ENCODE data around the gene SMOC2. TPM values are rescaled to one million over a fixed set of nuclear protein-coding genes. Genes with fewer than 3 reads are reported as not detected.

The SMOC2 gene
- total and polyA plus RNA-seq, 2 donors (not counting 1 experiment from before 2014, with no cell fraction given) = 0.37 TPM; not detected in 1

DNA sequence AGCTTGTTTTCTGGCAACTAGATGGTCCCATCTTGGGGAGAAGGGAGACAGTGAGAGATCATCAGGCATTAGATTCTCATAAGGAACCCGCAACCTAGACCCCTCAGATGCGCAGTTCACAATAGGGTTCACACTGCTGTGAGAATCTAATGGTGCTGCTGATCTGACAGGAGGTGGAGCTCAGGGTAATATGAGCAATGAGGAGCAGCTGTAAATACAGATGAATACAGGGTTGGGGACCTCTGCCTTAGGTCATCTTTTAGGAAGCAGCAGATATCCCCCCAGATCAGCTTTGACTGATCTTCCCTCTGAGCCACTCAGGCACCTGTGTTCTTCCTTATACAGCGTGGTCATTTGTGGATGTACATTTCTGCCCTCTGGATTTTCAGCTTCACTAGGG is 63.4 kb downstream of the SMOC2 start:
- WGBS (ENCODE audit: insufficient coverage) = 92% methylated on average over 2 of the region's 3 CpGs
- H3K9ac ChIP-seq (ENCODE audit: low read length) = no peak overlapping the region
- H3K4me1 ChIP-seq (ENCODE audit: control insufficient read depth in 2 of 2, insufficient read depth in 2 of 2, low read length in 2 of 2) = no peaks in the 10 kb centered on the region
- TF ChIP-seq, protein P1, sequence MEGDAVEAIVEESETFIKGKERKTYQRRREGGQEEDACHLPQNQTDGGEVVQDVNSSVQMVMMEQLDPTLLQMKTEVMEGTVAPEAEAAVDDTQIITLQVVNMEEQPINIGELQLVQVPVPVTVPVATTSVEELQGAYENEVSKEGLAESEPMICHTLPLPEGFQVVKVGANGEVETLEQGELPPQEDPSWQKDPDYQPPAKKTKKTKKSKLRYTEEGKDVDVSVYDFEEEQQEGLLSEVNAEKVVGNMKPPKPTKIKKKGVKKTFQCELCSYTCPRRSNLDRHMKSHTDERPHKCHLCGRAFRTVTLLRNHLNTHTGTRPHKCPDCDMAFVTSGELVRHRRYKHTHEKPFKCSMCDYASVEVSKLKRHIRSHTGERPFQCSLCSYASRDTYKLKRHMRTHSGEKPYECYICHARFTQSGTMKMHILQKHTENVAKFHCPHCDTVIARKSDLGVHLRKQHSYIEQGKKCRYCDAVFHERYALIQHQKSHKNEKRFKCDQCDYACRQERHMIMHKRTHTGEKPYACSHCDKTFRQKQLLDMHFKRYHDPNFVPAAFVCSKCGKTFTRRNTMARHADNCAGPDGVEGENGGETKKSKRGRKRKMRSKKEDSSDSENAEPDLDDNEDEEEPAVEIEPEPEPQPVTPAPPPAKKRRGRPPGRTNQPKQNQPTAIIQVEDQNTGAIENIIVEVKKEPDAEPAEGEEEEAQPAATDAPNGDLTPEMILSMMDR (IDR thresholded peaks at IDR 0.05) = no peak
- TF ChIP-seq EZH2 (IDR thresholded peaks at IDR 0.05; ENCODE audit: borderline replicate concordance, insufficient read depth, low read depth, low read length, poor library complexity, severe bottlenecking) = no peak
- Mint-ChIP-seq H3K4me3 (no peak overlapping the region), H3K9me3 (ENCODE audit: insufficient read depth) (no peaks in the 10 kb centered on the region), H3K4me1 (no peaks in the 10 kb centered on the region), H3K27me3 (no peaks in the 10 kb centered on the region), H3K27ac (no peak overlapping the region)
- H3K9me3 ChIP-seq (ENCODE audit: control extremely low read depth in 1 of 3, control insufficient read depth in 2 of 3, insufficient read depth in 1 of 3, low read length in 2 of 3) = peaks cover 0 to 4% (median 0%) of the 10 kb centered on the region in 3 donors
- DNase-seq = no peak
- no peaks in the 10 kb centered on the region for H3K27me3 ChIP-seq (replicated peaks in 1 of 4; ENCODE audit: control extremely low read depth in 1 of 4, control insufficient read depth in 3 of 4, insufficient read depth in 4 of 4, low read length in 3 of 4)
- no peaks in the 10 kb centered on the region for H3K36me3 ChIP-seq (replicated peaks in 1 of 2; ENCODE audit: control extremely low read depth in 1 of 2, control insufficient read depth in 1 of 2, extremely low read depth in 1 of 2, insufficient read depth in 2 of 2, low read length in 1 of 2)
- no peak overlapping the region for H3K4me2 ChIP-seq (replicated peaks; ENCODE audit: low read depth, low read length, poor library complexity, severe bottlenecking)
- intact Hi-C loops (cut with micrococcal nuclease) = no loop called here
- H3K4me3 ChIP-seq (ENCODE audit: control extremely low read depth in 1 of 5, extremely low read depth in 1 of 5, insufficient read depth in 1 of 5, low read depth in 2 of 5, low read length in 4 of 5) = no peak overlapping the region
- no peak for ATAC-seq (ENCODE audit: low read depth)
- H3K27ac ChIP-seq (ENCODE audit: low read length in 2 of 2) = no peak overlapping the region
- no peak overlapping the region for H2AFZ ChIP-seq (ENCODE audit: insufficient read depth, low read depth, low read length, poor library complexity, severe bottlenecking)
- H4K20me1 ChIP-seq (ENCODE audit: control insufficient read depth, insufficient read depth, low read length, poor library complexity, severe bottlenecking) = no peaks in the 10 kb centered on the region
- CTCF ChIA-PET = no interaction called here
- POLR2A ChIA-PET = no interaction called here
- H3K79me2 ChIP-seq (ENCODE audit: control insufficient read depth, insufficient read depth, low read length) = no peaks in the 10 kb centered on the region

DNA sequence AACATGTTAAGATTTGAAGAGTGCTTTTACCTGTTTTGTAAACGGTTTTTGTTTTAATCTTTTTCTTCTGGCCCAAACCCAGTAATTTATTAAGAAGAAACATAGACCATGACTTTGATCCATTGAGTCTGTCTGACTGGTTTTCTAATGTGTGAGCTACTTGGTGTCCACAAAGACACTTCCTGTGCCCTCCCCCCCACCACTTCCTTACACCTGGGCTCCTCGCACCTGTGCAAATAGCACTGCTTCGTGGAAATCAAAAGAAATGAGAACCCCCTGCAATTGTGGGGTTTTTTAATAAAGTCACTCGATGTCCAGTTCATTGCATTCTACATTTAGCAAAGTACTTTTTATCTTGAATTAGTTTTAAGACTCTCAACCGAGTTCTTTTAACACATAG is 65.5 kb downstream of the SMOC2 start:
- Histone ChIP-seq H3K27ac (ENCODE audit: low read length in 2 of 2) (no peak overlapping the region), H3K27me3 (replicated peaks in 1 of 4; ENCODE audit: control extremely low read depth in 1 of 4, control insufficient read depth in 3 of 4, insufficient read depth in 4 of 4, low read length in 3 of 4) (no peaks in the 10 kb centered on the region), H3K79me2 (ENCODE audit: control insufficient read depth, insufficient read depth, low read length) (no peaks in the 10 kb centered on the region), H3K4me2 (replicated peaks; ENCODE audit: low read depth, low read length, poor library complexity, severe bottlenecking) (no peak overlapping the region), H3K4me1 (ENCODE audit: control insufficient read depth in 2 of 2, insufficient read depth in 2 of 2, low read length in 2 of 2) (no peaks in the 10 kb centered on the region), H3K9ac (ENCODE audit: low read length) (no peak overlapping the region), H2AFZ (ENCODE audit: insufficient read depth, low read depth, low read length, poor library complexity, severe bottlenecking) (no peak overlapping the region), H3K4me3 (ENCODE audit: control extremely low read depth in 1 of 5, extremely low read depth in 1 of 5, insufficient read depth in 1 of 5, low read depth in 2 of 5, low read length in 4 of 5) (no peak overlapping the region), H3K9me3 (ENCODE audit: control extremely low read depth in 1 of 3, control insufficient read depth in 2 of 3, insufficient read depth in 1 of 3, low read length in 2 of 3) (no peaks in the 10 kb centered on the region), H3K36me3 (replicated peaks in 1 of 2; ENCODE audit: control extremely low read depth in 1 of 2, control insufficient read depth in 1 of 2, extremely low read depth in 1 of 2, insufficient read depth in 2 of 2, low read length in 1 of 2) (no peaks in the 10 kb centered on the region), H4K20me1 (ENCODE audit: control insufficient read depth, insufficient read depth, low read length, poor library complexity, severe bottlenecking) (no peaks in the 10 kb centered on the region)
- TF ChIP-seq, protein P1 (IDR thresholded peaks at IDR 0.05) = no peak
- no peak for TF ChIP-seq EZH2 (IDR thresholded peaks at IDR 0.05; ENCODE audit: borderline replicate concordance, insufficient read depth, low read depth, low read length, poor library complexity, severe bottlenecking)
- ChIA-PET POLR2A (no interaction called here), CTCF (no interaction called here)
- Mint-ChIP-seq H3K4me3 (no peak overlapping the region), H3K27me3 (no peaks in the 10 kb centered on the region), H3K4me1 (no peaks in the 10 kb centered on the region), H3K27ac (no peak overlapping the region), H3K9me3 (ENCODE audit: insufficient read depth) (no peaks in the 10 kb centered on the region)
- DNase-seq (no peak), ATAC-seq (ENCODE audit: low read depth) (no peak)
- WGBS (ENCODE audit: insufficient coverage) = no CpG with 5 or more reads among the region's 5 CpGs
- intact Hi-C loops (cut with micrococcal nuclease) = no loop called here

Data from B cell (primary cell).